K562 (cell line): Measurements from ENCODE around the gene DNASE2. TPM values are rescaled to one million over a fixed set of nuclear protein-coding genes. Genes with fewer than 3 reads are reported as not detected.
A peak's percentile ranks its signal among the peaks of the same experiment; 100 is the strongest.

Experiments used
- CEBPB ChIP-seq: fragments of 450-650 bp; IDR thresholded peaks from 2 replicates; pipeline ENCODE4 v1.6.1; 2016; ENCODE audit warnings: missing genetic modification characterization, missing compliant biosample characterization
- CGGBP1 ChIP-seq: fragments of 250-450 bp; sonication (Bioruptor Pico); IDR thresholded peaks from 2 replicates; pipeline ENCODE4 v1.9.0; 2021; ENCODE audit warnings: mild to moderate bottlenecking
- ELF4 ChIP-seq: fragments of 450-650 bp; formaldehyde crosslinking; IDR thresholded peaks from 2 replicates; pipeline ENCODE4 v1.4.0; 2022; ENCODE audit warnings: missing genetic modification characterization
- HNRNPUL1 ChIP-seq: fragments of 200-400 bp; formaldehyde crosslinking; IDR thresholded peaks from 2 replicates; pipeline ENCODE4 v1.6.1; 2017; ENCODE audit warnings: low read length
- MEF2A ChIP-seq: IDR thresholded peaks from 2 replicates; pipeline ENCODE4 v1.6.1; 2011; ENCODE audit warnings: low read depth, mild to moderate bottlenecking, low read length, moderate library complexity; ENCODE audit not compliant: control insufficient read depth
- NFE2L1 ChIP-seq: fragments of 450-650 bp; IDR thresholded peaks from 2 replicates; pipeline ENCODE4 v1.6.1; 2016; ENCODE audit warnings: missing genetic modification characterization, low read depth, mild to moderate bottlenecking, missing compliant biosample characterization, moderate library complexity, borderline replicate concordance
- NFIC ChIP-seq: fragments of 450-650 bp; IDR thresholded peaks from 2 replicates; pipeline ENCODE4 v1.6.1; 2017; ENCODE audit warnings: mild to moderate bottlenecking, inconsistent platforms
- NR2F6 ChIP-seq: fragments of 450-650 bp; formaldehyde crosslinking; IDR thresholded peaks from 2 replicates; pipeline ENCODE4 v1.4.0; 2020; ENCODE audit warnings: mild to moderate bottlenecking
- NR3C1 ChIP-seq: sonication (generic); formaldehyde crosslinking; IDR thresholded peaks from 2 replicates; pipeline ENCODE4 v1.8.1; 2022; ENCODE audit warnings: missing genetic modification reagents
- PHB ChIP-seq: fragments of 250-450 bp; sonication (Bioruptor Pico); IDR thresholded peaks from 2 replicates; pipeline ENCODE4 v1.5.0; 2021
- POLR2AphosphoS5 ChIP-seq: IDR thresholded peaks from 2 replicates; pipeline ENCODE4 v1.6.1; 2011; ENCODE audit warnings: mild to moderate bottlenecking, low read depth, low read length, moderate library complexity; ENCODE audit not compliant: control insufficient read depth, insufficient read depth
- RAD21 ChIP-seq, 2 experiments: fragments of 250-450 bp in 1 of 2; fragments of 450-650 bp in 1 of 2; sonication (Bioruptor Pico) in 1 of 2; formaldehyde crosslinking in 1 of 2; IDR thresholded peaks in 1 of 2; conservative IDR thresholded peaks in 1 of 2; 2 replicates each; pipeline versions ENCODE4 v1.4.0 to v1.8.0; 2020 to 2022; ENCODE audit warnings: mild to moderate bottlenecking in 2 of 2, moderate library complexity in 1 of 2
- RBM14 ChIP-seq: fragments of 200-400 bp; formaldehyde crosslinking; IDR thresholded peaks from 2 replicates; pipeline ENCODE4 v1.6.1; 2018; ENCODE audit warnings: low read depth, mild to moderate bottlenecking, low read length, moderate library complexity, borderline replicate concordance; ENCODE audit not compliant: insufficient read depth
- RBM39 ChIP-seq: fragments of 200-400 bp; formaldehyde crosslinking; optimal IDR thresholded peaks from 2 replicates; pipeline ENCODE3; 2018; ENCODE audit warnings: low read depth, low read length
- RCOR1 ChIP-seq, 2 experiments: IDR thresholded peaks; 2 replicates each; pipeline ENCODE4 v1.6.1; 2012; ENCODE audit warnings: low read depth in 2 of 2, low read length in 2 of 2, borderline replicate concordance in 1 of 2, improper control_type of control experiment in 1 of 2
- RFX7 ChIP-seq: fragments of 250-450 bp; sonication (Bioruptor Pico); IDR thresholded peaks from 2 replicates; pipeline ENCODE4 v1.5.1; 2021; ENCODE audit warnings: mild to moderate bottlenecking
- SAFB2 ChIP-seq: fragments of 200-400 bp; formaldehyde crosslinking; IDR thresholded peaks from 2 replicates; pipeline ENCODE4 v1.6.1; 2018; ENCODE audit warnings: borderline replicate concordance, low read length, low read depth, moderate library complexity; ENCODE audit not compliant: severe bottlenecking
- SRSF3 ChIP-seq: fragments of 200-400 bp; formaldehyde crosslinking; IDR thresholded peaks from 2 replicates; pipeline ENCODE4 v1.6.1; 2016; ENCODE audit warnings: mild to moderate bottlenecking, low read length, moderate library complexity; ENCODE audit not compliant: insufficient read depth
- TAF9B ChIP-seq: fragments of 450-650 bp; IDR thresholded peaks from 2 replicates; pipeline ENCODE4 v1.6.1; 2018; ENCODE audit warnings: mild to moderate bottlenecking; ENCODE audit not compliant: partially characterized antibody
- TCFL5 ChIP-seq: fragments of 250-450 bp; sonication (Bioruptor Pico); conservative IDR thresholded peaks from 2 replicates; pipeline ENCODE4 v1.6.1; 2021; ENCODE audit warnings: mild to moderate bottlenecking, moderate library complexity, matching md5 sums
- TRIM24 ChIP-seq, 2 experiments: fragments of 450-650 bp; IDR thresholded peaks; 2 replicates each; pipeline ENCODE4 v1.6.1; 2016
- XRCC3 ChIP-seq: fragments of 450-650 bp; IDR thresholded peaks from 2 replicates; pipeline ENCODE4 v1.6.1; 2017; ENCODE audit warnings: mild to moderate bottlenecking, moderate library complexity
- XRCC5 ChIP-seq: fragments of 200-400 bp; formaldehyde crosslinking; IDR thresholded peaks from 2 replicates; pipeline ENCODE4 v1.6.1; 2017; ENCODE audit warnings: low read depth, mild to moderate bottlenecking, low read length
- ZBTB2 ChIP-seq: fragments of 450-650 bp; IDR thresholded peaks from 2 replicates; pipeline ENCODE4 v1.6.1; 2016; ENCODE audit warnings: antibody characterized with exemption
- ZFP30 ChIP-seq: fragments of 250-450 bp; sonication (Bioruptor Pico); IDR thresholded peaks from 2 replicates; pipeline ENCODE4 v1.8.0; 2022; ENCODE audit warnings: moderate library complexity, mild to moderate bottlenecking, inconsistent platforms, borderline replicate concordance
- ZNF589 ChIP-seq: fragments of 200-800 bp; sonication (Bioruptor generic); IDR thresholded peaks from 2 replicates; pipeline ENCODE4 v1.6.1; 2016; ENCODE audit warnings: low read depth, missing genetic modification characterization, missing compliant biosample characterization
- polyA plus RNA-seq, 8 experiments: library from polyadenylated mRNA; depleted of rRNA in 4 of 8; stranded (reverse) in 5 of 8; unstranded in 3 of 8; fragments of >200 nt; fragmentation: Nextera tagmentation in 2 of 8; fragmentation: Illumina TruSeq in 1 of 8; extraction: Ambion mirVana in 2 of 8; extraction: Trizol in 1 of 8; gene quantifications; 2 replicates each; pipeline versions ENCODE4 v1.2.1 to v1.2.3, GENCODE V29; 2011 to 2014; ENCODE audit warnings: inconsistent platforms in 1 of 8, missing spikeins in 1 of 8
- total RNA-seq, 7 experiments: library from RNA; depleted of rRNA in 6 of 7; stranded (reverse); fragments of >200 nt in 6 of 7; fragmentation: Illumina TruSeq in 2 of 7; extraction: Trizol in 2 of 7; gene quantifications; 2 replicates each; pipeline versions ENCODE4 v1.2.1 to v1.2.3, GENCODE V29; 2011 to 2021; ENCODE audit warnings: low replicate concordance in 1 of 7

Gene DNASE2
- total and polyA plus RNA-seq, 9 of the 15 experiments (the other 6 are each of a cell fraction or from before 2014, with no cell fraction given): 4.4 to 27.0 (median 20.2) TPM

GRCh38 chr19:12834976-12835757 lies 46.1 kb downstream of the DNASE2 start (continued):
- no peak for TF ChIP-seq NR2F6 (CRISPR knock-in tag)
- no peak for TF ChIP-seq SAFB2
- TF ChIP-seq RBM39: no peak
- no peak for TF ChIP-seq HNRNPUL1
- TF ChIP-seq RFX7 (CRISPR knock-in tag): no peak
- no peak for TF ChIP-seq NFE2L1 (tag)
- TF ChIP-seq XRCC3: no peak
- TF ChIP-seq ZNF589 (CRISPR knock-in tag): no peak
- TF ChIP-seq RCOR1 (IDR thresholded peaks at IDR 0.05; ENCODE audit: borderline replicate concordance in 1 of 2, low read depth in 2 of 2, low read length in 2 of 2): no peak
- TF ChIP-seq ZFP30 (CRISPR knock-in tag): no peak
- TF ChIP-seq ELF4: no peak
- no peak for TF ChIP-seq CGGBP1
- no peak for TF ChIP-seq RAD21 (CRISPR knock-in tag; conservative IDR thresholded peaks at IDR 0.05 in 1 of 2, IDR thresholded peaks at IDR 0.05 in 1 of 2)
- no peak; the same call in 1 of the 2 replicates for TF ChIP-seq NR3C1 (CRISPR knock-in tag)
- TF ChIP-seq MEF2A: no peak
- no peak for TF ChIP-seq PHB (CRISPR knock-in tag)
- TF ChIP-seq TAF9B: no peak
- TF ChIP-seq NFIC: peak; percentile 89
- no peak for TF ChIP-seq CEBPB
- TF ChIP-seq TRIM24 (IDR thresholded peaks at IDR 0.05): peak in 1 of 2 experiments; percentile 83; a peak in 2 of 4 replicates
- no peak for TF ChIP-seq SRSF3
- no peak for TF ChIP-seq TCFL5
- no peak for TF ChIP-seq POLR2AphosphoS5
- 0 out of 2 replicates have a peak, but pooled peaks have one; percentile 33 for TF ChIP-seq XRCC5
- TF ChIP-seq ZBTB2: no peak
- TF ChIP-seq RBM14: no peak
